Stimulated activated CD4-positive, alpha-beta T cell treated with anti-CD3 and anti-CD28 coated beads, Interleukin-2, amount 100 ng/mL, for 48 hours (primary cell): ENCODE measurements around the gene TBX19.

Experiments
- DNase-seq, 2 donors: peaks; one replicate each; pipeline ENCODE4 v3.0.0-alpha.2; 2020

TBX19 gene

GRCh38 chr1:168285521-168285790 is 4.8 kb downstream of the TBX19 start:
- no peak for DNase-seq

DNA sequence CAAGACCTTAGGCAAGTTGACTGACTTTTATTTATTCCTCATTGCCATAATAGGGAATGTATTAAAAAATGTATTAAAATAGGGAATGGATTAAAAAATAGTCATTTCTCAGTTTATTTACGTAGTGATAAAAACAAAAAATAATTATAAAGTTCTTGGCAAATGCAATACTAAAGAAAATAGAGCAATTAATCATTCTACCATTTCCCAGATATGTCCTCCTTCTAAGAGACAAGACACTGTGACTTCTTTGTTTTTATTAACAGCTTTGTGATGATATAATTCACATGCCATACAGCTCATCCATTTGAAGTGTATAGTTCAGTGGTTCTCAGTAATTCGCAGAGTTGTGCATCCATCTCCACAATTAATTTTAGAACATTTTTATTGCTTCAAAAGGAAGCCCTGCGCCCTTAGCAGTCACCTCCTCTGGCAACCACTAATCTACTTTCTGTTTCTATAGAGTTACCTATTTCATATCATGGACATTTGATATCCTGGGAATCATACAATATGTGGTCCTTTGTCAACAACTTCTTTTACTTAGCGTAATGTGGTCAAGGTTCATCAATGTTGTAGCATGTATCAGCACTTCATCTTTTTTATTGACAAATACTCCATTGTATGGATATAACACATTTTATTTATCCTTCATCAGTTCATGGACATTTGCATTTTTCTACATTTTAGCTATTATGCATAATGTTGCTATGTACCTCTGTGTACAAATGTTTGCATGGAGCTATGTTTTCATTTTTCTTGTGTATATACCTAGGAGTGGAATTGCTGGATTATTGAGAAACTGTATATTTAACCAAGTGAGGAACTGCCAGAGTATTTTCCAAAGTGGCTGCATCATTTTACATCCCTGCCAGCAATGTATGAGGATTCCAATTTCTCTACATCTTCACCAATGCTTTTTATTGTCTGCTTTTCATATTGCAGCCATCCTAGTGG is 5.6 kb downstream of the TBX19 start:
- DNase-seq = no peak

- DNase-seq = no peak
Observed at GRCh38 chr1:168287237-168287664, 6.6 kb downstream of the TBX19 start.

- DNase-seq = no peak
Observed at GRCh38 chr1:168288311-168289052, 7.8 kb downstream of the TBX19 start.

DNA sequence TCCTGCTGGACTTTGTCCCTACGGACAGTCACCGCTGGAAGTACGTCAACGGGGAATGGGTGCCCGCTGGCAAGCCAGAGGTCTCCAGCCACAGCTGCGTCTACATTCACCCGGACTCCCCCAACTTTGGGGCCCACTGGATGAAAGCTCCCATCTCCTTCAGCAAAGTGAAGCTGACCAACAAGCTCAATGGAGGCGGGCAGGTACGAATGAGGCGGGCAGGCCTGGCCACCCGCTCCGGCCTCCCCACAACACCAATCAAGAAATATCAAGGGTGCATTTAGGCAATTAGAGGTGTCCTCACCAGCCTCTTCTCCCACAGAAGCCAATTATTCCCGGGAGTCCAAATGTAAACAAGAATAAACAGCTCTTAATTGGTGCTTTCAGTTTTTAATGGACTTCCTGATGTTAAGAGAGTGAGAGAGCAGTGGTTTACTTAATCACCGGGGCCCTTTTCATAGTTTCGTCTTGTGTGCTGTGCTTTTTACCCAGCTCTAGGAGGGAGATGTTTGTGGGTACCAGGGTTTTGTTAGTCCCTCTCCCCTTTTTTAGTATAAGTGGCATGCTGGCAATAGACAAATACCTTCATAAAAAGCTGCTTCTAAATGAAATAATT is 10.7 kb downstream of the TBX19 start:
- DNase-seq = no peak

GRCh38 chr1:168293356-168293755 is 12.7 kb downstream of the TBX19 start:
- DNase-seq = no peak

DNA sequence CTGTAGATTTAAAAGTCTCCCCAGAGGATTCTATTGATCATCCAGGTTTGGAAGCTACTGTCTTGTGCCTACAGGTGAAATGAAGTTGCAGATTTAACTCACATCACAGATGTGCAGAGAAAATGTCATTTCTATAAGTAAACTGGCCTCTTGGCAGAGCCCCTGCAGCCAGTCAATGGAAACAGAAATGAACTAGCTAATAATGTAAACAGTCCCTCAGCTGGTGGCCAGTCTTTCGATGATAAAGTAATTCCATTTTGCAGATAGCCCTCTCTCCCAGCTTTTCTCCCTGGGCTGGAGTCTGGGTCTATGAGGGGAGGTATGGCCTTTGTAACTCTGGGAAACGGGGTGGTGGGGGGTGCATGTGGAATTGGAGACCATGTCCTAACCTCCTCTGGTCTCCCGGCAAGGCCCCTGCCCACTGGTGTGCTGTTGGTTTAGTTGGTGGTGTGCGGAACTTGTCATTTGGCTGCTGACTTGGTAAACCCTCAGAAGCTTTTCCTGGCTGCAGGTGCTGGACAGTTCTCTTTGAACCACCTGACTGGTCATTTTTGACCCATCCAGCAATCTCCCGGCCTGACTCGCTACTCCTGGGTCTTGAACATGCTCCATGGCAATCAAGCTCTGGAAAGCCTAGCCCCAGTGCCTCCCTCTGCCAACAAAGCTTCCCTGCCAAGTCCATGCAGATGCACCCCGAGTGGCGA is 14.9 kb downstream of the TBX19 start:
- DNase-seq = no peak

DNA sequence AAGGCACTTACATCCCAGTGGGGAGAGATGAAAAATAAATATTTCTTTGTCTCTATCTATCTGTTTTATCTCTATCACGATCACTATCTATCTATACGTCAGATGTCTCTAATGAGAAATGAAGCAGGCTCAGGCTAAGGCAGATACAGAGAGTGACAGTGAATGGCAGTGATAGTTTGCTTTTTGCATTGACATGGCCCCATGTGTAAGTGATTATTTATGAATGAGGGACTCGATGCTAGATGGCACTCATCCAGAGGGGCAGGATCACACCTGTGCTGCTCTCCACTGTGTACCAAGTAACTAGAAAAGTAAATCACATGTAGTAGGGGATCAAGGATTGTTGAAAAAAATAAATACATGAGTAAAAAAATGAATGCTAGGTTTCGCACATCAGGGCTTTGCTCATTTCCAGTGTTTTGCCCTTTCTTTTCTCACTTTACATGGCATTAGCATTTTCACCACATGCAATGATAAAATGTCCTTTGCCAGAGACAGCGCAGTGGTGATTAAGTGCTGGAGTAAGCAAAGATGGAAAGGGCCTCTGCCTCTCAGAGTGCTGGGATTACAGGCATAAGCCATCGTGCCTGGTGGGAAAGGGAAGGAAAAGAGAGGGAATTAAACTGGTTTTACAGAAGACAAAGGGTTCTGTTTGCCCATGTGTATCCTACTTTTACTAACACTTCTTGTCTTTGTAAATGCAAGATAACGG is 16.5 kb downstream of the TBX19 start:
- no peak for DNase-seq

DNA sequence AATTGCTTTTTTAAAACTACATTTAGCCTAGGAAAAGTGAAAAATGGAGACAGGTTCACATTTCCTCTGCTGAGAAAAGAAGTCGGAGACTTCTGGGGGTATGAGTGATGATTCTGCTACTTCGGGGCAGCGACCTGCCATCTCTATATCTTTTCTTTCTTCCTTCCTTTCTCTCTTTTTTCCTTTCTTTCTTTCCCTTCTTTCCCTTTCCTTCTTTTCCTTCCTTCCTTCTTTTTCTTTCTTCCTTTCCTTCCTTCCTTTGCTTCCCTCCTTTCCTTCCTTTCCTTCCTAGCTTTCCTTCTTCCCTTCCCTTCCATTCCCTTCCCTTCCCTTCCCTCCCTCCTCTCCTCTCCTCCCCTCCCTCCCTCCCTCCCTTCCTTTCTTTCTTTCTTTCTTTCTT is 17.8 kb downstream of the TBX19 start:
- no peak for DNase-seq

DNA sequence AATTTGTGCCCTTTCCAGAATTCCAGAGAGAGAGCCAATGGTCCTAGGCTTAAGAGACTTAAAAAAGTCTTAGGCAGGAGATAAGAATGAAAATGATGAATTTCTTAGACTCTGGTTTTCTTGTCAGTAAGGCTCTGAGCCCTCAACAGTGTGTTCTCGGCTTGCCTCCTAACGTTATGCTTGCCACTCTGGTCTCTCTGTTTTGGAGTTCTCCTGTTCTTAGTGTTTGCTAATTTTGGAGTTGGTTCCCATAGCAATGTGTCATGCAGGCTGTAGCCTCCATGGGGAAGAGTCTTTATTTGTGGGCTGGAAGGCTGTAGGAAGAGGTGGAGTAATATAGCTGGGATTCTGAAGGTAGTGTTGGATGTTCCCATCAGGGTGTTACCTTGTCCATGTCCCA is 19.9 kb downstream of the TBX19 start:
- no peak for DNase-seq

GRCh38 chr1:168301664-168302320 is 21.1 kb downstream of the TBX19 start:
- no peak for DNase-seq

GRCh38 chr1:168303716-168304540 is 23.3 kb downstream of the TBX19 start:
- no peak for DNase-seq

DNA sequence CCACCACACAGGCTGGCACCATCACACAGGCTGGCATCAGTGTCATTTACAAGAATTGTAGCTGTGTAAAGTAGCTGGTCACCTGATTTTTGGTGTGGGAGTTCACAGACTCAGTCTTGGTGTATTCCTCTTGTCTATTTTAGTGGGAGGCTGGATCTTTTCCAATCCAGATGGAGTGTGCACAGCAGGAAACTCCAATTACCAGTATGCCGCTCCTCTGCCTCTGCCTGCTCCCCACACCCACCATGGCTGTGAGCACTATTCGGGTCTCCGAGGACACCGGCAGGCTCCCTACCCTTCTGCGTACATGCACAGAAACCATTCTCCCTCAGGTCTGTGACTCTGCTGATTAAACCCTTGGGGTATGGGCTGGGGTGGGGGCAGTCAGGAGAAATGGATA is 24.2 kb downstream of the TBX19 start:
- DNase-seq = no peak

DNA sequence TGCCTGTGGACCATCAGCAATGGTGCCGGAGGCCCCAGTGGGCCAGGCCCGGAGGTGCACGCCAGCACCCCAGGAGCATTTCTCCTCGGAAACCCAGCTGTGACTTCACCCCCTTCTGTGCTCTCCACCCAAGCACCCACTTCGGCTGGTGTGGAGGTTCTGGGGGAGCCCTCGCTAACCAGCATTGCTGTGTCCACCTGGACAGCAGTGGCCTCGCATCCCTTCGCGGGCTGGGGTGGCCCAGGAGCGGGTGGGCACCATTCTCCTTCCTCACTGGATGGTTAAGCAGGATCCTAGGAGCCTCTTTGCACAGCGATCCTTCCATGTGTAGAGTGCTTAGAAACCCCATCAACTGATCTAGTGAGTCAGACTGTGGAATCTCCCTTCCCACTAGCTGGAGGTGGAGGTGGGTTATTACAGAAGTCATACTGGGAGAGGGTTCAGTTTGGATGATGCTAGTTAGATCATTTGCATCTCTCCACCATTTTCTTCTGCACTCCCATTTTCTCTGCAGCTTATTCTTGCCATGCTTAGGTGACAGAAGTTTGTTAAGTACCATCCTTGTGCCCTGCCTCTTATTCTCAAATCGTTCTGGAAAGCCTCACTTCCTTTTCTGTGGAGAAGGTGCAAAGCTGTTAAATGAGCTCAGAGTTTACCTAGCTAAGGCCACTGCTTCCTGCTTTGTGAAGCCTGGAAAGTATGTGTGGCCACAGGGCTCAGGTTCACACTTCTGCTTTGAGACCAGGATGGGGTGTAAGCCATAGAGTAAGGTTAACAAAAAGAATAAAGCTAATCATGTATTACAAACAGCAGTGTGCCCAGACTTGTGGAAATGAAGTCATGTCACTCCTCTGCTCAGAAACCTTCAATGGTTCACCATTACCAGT is 32.3 kb downstream of the TBX19 start:
- no peak for DNase-seq

- DNase-seq = no peak
Observed at GRCh38 chr1:168316142-168316541, 35.5 kb downstream of the TBX19 start.

DNA sequence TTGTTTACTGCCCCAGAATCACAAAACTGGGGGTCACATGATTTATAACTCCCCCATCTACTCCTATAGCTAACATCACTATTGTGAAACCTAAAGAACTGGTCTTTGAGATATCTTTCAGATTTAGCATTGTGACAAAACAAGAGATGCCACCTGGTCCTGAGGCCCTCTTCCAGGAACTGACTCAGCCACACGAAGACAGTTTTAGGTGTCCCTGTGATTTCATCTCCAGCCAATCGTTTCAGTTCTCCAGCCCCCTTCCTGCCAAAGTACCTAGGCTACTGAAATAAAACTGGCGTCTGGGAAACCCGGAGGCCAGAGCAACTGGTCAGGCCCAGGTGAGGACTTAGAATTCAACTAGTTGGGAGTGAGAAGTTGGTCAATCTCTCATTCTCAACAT is 36.6 kb downstream of the TBX19 start:
- DNase-seq = no peak

GRCh38 chr1:168319691-168320090 is 39.0 kb downstream of the TBX19 start:
- no peak for DNase-seq

DNA sequence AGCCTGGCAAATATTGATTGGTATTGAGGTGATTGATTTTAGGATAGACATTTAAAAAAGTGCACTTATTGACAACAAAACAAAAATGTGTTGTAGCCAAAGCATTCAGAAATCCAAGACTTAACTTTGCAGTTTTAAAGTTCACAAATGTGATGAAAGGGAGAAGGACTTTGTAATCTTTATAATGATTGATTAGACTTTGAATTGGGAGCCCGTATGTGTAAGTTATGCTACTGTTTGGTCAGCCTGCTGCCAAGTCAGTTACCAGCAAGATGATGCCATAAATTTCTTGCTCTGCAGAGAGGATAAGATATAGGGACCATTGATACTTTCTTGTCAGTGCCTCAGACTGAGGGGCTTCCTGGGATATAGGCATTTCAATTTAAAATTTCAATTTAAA is 39.5 kb downstream of the TBX19 start:
- no peak for DNase-seq

DNA sequence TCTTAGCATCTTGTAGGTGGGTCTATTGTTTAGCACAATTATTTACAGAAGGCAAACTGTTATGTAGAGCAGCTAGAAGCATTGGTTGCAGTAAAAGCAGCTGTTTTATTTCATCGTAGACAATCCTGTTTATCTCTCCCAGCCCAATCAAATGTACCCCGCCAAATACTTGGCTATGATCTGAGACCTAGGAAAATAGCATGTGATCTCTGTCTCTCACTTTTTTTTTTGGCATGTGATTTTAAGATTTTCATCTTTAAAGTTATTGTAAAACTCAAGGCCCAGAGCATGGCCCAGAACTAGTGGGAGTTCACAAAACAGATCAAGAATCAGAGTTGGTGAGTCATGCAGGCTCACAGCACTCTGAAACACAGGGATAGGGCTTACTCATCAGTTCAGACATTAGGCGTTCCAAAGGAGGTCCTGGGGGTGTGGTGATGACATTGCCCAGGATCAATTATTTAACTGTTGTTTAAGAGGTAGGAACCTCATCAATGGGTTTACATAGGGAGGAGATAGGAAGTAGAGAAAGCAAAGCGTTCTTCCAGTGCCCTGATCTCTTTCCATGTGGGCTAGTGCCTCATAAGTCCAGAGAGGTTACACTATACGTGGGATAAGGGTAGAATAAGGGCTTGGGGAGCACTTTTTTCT is 40.2 kb downstream of the TBX19 start:
- DNase-seq = no peak

DNA sequence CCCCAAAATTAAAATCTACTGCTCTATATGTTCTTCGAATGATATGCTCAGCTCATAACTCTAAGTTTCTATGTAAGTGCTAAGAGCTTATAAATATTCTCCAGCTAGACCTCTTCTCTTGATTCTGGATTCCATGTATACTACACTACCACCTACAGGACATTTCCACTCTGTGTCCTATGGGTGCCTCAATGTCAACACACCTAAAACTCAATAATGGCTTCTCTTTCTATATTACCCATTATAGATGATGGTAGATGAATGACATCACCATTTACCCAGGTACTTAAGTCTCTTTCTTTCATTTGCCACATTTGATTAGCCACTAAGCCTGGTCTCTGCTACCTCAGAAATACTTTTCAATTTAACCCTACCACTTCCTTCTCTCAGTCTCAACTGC is 41.3 kb downstream of the TBX19 start:
- DNase-seq = no peak
